ENCODE results near the gene SRF.
"Not testable (repeated sequence)": the region's sequence is repeated elsewhere in the genome, so short reads cannot be mapped to it uniquely, and the experiment has no call there.

Gene SRF

GRCh38 chr6:43127877-43128276, 43.2 kb upstream of the SRF start:
- H3K27ac ChIP-seq, result no peak overlapping the region
- no peak for TF ChIP-seq CTCF (conservative IDR thresholded peaks at IDR 0.05)

GRCh38 chr6:43128926-43129325, 42.1 kb upstream of the SRF start:
- no peak for TF ChIP-seq CTCF (conservative IDR thresholded peaks at IDR 0.05)
- no peak overlapping the region for H3K27ac ChIP-seq

GRCh38 chr6:43129434-43130194, 41.5 kb upstream of the SRF start:
- H3K27ac ChIP-seq, result no peak overlapping the region
- TF ChIP-seq CTCF (conservative IDR thresholded peaks at IDR 0.05), result peak; percentile 76

GRCh38 chr6:43130429-43130828, 40.6 kb upstream of the SRF start:
- TF ChIP-seq CTCF (conservative IDR thresholded peaks at IDR 0.05), result no peak

GRCh38 chr6:43131379-43131778, 39.7 kb upstream of the SRF start:
- H3K27ac ChIP-seq, result not testable (repeated sequence)

More at GRCh38 chr6:43130429-43130828, 40.6 kb upstream of the SRF start:
- H3K27ac ChIP-seq, result no peak overlapping the region

GRCh38 chr6:43138267-43138666, 32.8 kb upstream of the SRF start:
- H3K27ac ChIP-seq, result no peak overlapping the region
- no peak for TF ChIP-seq CTCF (conservative IDR thresholded peaks at IDR 0.05)

- H3K27ac ChIP-seq, result not testable (repeated sequence)
Observed at GRCh38 chr6:43139973-43140372, 31.1 kb upstream of the SRF start.

- no peak overlapping the region for H3K27ac ChIP-seq
- no peak for TF ChIP-seq CTCF (conservative IDR thresholded peaks at IDR 0.05)
Observed at GRCh38 chr6:43141644-43142043, 29.4 kb upstream of the SRF start.

GRCh38 chr6:43142101-43142500, 29.0 kb upstream of the SRF start:
- H3K27ac ChIP-seq, result no peak overlapping the region
- no peak for TF ChIP-seq CTCF (conservative IDR thresholded peaks at IDR 0.05)
